Epidermal melanocyte (primary cell): ENCODE measurements around the gene METTL1.
"Not testable (repeated sequence)": the region's sequence is repeated elsewhere in the genome, so short reads cannot be mapped to it uniquely, and the experiment has no call there.

Source experiments
- DNase-seq: peaks from one replicate; pipeline ENCODE4 v3.0.0; 2011; ENCODE audit warnings: low spot score; ENCODE audit not compliant: insufficient read length

Gene METTL1

DNA sequence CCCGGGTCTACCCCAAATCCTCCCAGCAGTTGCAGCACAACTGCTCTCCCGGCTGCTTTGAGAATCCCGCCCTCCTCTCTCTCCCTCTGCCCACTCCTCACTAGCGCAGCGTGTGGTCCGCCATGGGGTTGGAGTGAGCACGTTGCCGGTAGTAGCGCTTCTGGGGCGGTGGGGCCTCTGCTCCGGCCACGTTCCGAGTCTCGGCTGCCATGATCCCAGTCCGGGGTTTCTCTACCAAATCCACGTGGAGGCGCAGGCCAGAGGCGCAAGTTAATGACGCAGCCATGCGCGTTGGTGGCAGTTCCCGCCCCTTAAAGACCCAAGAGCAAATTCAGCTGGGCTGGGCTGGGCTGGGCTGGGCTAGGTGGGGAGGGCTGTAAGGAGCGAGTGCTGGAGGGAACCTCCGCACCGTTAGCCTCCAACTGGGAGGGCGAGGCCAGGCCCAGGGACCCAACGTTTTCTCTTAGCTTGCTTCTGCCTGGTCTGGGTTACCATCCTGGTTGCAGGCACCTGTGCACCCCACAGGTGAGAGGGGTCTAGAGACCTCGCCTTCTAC lies at the start of gene METTL1:
Gene METTL1 (minus strand): TSS at position 233 of the 556 bp plus-strand sequence. CDS start 22 bp downstream, at position 211.
- peak; percentile 95 for DNase-seq

DNA sequence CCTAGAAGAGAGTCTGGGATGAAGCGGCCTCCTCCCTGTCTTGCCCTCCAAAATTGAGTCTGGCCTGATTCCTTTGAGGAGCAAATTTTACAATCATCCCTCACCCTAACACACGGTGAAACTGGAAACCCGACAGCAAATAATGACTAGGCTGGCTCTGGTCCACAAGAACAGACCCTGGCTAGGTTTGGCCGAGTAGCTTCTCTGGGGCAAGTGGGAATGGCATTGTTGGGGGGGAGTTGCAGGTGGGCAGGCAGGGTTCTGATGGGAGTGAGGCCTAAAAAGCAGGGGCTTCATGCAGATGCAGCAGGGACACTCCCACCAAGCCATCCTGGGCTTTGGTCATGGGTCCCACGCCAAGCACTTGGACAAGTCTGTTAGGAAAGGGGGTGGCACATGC lies 49.1 kb upstream of the METTL1 start:
- DNase-seq = not testable (repeated sequence)

GRCh38 chr12:57820119-57820518 lies 48.2 kb upstream of the METTL1 start:
- DNase-seq = not testable (repeated sequence)

DNA sequence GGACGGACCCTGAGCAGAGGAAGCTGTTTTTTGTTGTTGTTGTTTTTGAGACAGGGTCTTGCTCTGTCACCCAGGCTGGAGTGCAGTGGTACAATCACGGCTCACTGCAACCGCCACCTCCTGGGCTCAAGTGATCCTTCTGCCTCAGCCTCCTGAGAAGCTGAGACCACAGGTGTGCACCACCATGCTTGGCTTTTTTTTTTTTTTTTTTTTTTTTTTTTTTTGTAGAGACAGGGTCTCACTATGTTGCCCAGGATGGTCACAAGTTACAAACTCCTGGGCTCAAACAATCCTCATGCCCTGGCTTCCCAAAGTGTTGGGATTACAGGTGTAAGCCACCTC lies 46.1 kb upstream of the METTL1 start:
- not testable (repeated sequence) for DNase-seq

DNA sequence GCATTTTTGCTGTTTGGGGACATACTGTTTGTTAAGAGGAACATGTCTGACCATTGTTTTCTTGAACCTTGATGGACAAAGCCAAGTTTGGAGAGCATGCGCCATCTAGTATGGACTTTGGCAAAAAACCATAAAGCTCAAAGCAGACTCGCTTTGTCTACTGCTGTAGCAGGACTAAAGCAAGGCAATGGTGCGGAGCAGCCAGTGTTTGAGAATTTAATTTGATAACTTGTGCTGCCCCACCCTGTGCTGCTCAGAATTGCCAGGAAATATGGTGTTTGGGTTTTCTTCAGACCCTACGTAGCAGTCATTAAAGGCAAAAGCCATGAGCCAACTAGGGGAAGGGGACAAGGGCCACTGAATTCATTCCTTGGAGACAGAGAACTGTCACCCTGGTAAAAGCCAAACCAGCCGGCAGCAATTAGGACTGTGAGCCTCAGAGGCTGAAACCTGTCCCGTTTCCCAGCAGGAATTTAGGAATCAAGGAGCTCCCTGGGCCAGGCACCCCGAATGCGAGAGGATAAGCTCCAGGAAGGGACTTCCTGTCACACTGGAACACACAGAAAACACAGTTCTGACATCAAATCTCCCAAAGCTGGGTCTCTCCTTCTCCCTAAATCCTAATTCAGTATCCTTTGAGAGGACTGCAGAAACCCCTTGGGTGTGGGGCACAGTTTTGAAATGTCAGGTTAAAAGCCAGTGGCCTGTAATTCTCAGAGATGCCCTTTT lies 45.5 kb upstream of the METTL1 start:
- DNase-seq = no peak

GRCh38 chr12:57816855-57817151 lies 44.9 kb upstream of the METTL1 start:
- no peak for DNase-seq

DNA sequence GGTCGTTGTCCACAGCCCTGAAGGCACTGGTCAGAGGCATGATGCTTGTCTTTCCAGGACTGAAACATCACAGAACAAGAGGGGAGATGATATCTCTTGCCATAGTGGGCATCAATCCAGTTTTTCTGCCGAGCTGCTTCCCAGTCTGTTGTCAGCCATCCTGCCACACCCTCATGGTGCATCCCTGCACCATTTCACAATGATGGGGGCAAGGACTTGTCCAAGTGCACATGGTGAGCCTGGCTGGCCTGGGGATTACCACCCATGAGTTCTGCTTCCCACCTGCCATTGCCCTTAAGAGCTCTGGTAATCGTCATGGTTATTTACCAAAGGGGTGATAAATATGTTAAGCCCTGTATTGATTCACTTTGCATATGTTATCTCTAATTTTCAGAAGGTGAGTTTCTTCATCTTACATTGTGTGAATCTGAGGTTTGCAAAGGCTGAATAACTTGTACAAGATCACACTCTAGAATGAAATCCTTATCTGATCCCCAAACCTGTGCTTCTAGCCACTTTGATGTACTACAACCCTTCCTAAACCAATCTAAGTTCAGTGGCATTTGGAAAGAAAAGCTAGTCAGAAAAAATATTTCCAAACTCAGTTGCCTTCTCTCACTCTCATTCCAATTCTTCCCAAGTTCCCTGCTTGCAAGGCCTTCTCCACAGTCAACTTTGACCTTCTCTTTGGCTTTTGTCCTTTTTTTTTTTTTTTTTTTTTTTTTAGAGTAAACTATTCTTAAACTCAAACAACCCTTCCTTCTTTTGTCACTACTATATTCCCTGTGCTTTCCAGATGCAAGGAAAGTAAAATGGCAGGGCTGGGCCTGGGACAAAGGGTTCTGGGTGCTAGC lies 44.3 kb upstream of the METTL1 start:
- no peak for DNase-seq

DNA sequence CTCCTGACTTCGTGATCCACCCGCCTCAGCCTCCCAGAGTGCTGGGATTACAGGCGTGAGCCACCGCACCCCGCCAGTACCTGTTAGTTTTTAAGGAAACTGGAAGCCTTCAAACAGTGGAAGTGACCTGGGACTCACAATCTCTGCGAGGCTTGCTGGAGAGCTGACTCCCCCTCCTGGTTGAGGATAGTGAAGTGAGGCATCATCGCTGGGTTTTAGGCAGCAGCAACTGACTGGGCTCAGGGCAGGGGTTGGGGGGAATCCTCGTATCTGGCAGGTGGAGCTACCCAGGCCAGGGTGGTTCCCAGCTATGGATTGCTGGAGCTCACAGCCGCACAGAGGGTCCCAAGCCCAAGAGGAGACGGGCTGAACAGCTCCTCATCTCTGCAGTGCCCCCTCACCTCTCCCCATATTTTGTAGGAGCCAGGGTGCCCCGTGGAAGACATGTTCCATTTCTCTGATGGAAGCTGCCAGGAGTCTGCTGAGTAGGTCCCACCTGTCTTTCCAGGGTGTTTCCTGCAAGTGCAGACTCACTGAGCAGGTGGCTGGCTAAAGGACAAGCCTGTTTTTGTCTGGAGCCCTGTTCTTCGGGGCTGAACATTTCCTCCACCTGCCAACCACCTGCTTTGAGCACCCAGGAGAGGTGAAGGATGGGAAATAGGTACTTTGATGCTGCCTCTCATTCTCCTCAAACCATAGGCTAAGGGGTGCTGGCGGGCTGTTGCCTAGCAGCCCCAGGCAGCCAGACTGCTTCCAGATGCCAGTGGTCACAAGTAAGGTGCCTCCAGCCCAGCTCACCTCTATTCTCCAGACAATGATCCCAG lies 43.5 kb upstream of the METTL1 start:
- no peak for DNase-seq

DNA sequence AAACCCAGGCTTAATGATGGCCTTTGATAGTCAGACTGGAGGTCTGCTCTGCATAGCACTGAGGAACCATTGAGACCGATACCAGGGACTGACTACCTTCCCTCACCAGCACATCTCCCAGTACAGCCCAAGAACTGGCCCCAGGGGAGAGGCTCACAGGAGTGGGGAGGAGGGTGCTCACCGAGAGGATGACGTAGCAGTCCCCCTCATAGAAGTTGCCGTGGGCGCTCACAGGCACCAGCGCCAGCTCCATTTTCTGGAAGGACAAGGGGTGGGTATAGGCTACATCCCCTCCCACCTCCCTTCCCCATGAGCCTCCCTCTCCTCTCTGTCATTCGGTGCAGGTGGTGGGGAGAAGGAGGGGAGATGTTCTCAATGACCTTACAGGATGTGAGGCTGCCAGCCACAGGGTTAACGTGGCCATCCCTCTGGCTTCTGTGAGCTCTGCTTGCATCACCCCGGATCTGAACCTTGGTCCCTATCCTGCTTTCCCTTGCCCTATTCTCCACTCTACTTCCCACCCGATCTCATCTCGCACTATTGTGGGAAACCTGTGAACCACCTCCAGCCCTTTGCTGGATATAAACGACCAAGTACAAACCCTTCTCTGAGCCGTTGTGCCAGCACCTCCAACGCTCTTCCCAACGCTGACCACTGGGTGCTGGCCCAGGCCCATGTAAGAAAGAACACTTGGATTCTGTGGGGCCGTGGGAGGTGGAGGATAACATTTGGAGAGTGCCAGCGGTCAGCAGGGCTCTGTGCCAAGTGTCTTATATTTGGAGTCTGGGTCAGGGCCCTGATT lies 42.3 kb upstream of the METTL1 start:
- DNase-seq = no peak

- no peak for DNase-seq
These were observed 41.4 kb upstream of the METTL1 start for GRCh38 chr12:57813111-57813970.

DNA sequence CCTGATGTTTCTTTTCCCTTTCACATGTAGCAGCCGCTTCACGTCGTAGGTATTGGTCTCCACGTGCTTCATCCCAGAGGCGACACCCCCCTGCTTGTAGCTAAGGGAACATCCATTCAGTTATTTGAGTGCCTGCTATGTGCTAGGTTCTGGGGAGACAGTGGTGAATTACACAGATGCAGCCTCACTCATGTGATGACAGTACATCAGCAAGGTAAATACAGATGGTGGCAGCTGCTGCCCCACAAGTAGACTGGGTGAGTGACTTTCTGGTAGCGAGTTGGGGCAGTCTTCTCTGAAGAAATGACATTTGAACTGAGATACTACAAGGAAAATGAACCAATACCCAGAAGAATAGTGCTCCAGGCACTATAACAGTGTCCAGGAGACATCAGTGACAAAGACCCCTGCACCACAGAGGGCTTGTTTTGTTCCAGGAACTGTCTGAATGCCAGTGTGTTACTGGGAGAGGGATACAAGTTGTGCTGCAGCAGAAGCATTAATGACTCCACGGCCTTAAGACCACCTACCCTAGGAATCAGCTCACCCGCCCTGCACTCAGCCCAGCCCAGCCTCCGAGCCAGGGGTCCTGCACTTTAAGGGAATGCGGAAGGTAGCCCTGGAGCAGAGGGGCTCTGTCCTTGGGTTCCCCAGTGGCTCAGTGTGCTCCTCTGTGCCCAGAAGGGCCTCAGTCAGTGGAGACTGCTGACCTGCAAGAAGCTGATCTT lies 39.3 kb upstream of the METTL1 start:
- no peak for DNase-seq

DNA sequence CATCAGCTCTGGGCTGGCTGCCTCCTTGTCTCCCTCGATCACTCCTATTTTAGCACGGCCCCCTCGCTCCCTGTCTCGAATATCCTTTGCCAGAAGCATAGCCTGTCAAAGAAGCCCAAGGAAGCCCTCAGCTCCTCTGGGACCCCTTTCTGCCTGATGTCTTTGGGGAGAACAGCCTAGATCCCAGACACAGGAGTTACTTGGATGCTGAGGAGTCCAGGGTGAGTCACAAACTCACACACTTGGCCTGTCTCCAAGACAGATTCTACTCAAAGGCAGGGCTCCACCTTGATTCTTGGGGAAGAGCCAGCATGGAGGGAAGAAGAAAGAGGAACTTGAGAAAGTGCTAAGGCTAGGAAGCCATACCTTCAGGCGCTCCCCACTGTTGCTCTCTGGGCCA lies 38.5 kb upstream of the METTL1 start:
- no peak for DNase-seq

DNA sequence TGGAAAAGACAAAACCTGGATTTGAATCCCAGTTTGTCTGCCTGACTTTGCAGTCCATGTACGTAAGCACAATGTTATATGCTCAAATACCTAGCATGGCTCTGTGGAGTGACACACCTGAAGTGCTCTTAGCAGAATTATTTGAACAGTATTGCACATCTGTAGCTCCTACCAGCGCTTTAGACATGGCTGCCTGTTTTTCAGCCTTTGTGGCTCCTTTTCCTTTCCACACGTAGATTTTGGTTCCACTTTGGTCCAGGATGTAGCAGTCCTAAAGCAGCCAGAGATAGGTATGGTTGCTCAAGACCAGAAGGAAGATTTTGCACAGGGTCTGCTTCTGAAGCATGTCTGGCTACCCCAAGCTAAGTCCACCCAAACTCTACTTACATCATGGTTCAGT lies 37.5 kb upstream of the METTL1 start:
- DNase-seq = no peak

DNA sequence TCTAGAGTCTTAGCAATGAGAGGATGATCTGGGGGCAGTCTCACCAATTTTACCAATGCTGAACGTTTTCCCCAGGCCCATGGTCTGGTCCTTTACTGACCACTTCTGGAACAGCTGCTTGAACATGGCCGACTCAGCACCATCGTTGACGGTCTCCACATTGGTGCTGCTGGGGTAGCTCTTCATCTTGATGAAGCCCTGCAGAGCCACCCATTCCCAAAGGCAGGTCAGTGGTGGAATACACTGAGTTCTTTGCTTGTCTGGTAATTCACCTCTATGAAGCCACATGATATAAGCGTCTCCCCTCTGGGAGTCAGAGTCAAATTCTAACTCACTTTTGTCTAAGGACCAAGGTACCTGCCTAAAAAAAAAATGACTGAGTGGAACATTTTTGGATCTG lies 36.4 kb upstream of the METTL1 start:
- DNase-seq = no peak

GRCh38 chr12:57807285-57807684 lies 35.4 kb upstream of the METTL1 start:
- DNase-seq = no peak

- no peak for DNase-seq
These were observed 34.8 kb upstream of the METTL1 start for GRCh38 chr12:57806677-57807076.

GRCh38 chr12:57803319-57803893 lies 31.5 kb upstream of the METTL1 start:
- DNase-seq = peak; percentile 48

- no peak for DNase-seq
These were observed 30.7 kb upstream of the METTL1 start for GRCh38 chr12:57802607-57803006.

GRCh38 chr12:57800965-57801364 lies 29.1 kb upstream of the METTL1 start:
- no peak for DNase-seq
